GM10248 (cell line): Measurements from ENCODE around the gene SIPA1L3.

Source experiments
- CTCF ChIA-PET: fragments of 300-600 bp; sonication (Branson Sonifier 250); formaldehyde crosslinking; extraction: SDS; loops from one replicate; lab custom pipeline; 2021; ENCODE audit warnings: antibody characterized with exemption; lab: Yijun Ruan, JAX
- POLR2A ChIA-PET: fragments of 350-650 bp; sonication (Branson Sonifier 250); formaldehyde crosslinking; extraction: SDS; loops from one replicate; lab custom pipeline; 2020; ENCODE audit warnings: antibody characterized with exemption; lab: Yijun Ruan, JAX
- DNase-seq: peaks from one replicate; pipeline ENCODE4 v3.0.0; 2012; ENCODE audit errors: extremely low spot score
- CTCF ChIP-seq: IDR thresholded peaks from 2 replicates; pipeline ENCODE4 v1.5.1; 2012; ENCODE audit warnings: mild to moderate bottlenecking, low read depth; ENCODE audit errors: extremely low read depth, missing control alignments, control extremely low read depth

Gene SIPA1L3

DNA sequence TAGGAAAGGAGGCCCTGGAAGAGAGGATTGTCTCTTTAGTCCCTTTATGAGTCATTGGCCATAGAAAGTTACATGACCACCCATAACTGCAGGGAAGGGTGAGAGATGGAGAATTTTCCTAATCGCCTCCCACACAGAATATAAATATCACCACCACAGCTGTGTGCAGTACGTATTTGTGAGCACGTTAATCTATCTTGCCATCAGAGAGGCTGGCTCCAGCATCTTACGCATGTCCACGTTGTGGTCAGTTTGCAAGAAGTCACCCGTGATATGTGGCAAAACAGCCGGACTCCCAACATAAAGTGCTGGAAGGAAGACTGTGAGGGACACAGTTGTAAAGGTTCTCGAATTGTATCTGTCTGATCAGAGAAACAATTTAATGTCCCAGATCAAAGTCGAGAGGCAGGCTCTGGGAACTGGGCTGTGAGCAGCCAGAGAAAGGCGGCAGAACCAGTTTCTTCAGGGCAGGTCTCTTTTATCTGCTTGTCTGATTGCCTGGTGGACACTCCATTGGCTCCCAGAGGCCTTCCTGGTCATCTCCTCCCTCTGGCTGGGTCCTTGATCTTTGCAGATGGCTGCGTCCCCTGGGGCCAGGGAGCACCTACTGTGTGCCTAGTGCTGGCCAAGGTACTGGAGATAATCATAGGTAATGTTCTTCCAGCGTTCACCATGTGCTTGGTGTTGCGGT is 74.9 kb downstream of the SIPA1L3 start:
- POLR2A ChIA-PET = no interaction called here
- TF ChIP-seq CTCF = no peak
- CTCF ChIA-PET = interaction anchor here (0.9 kb wide), 1 partner anchor 21 kb away, joined by 3 read pairs; no protein-coding TSS in a partner anchor
- no peak for DNase-seq

DNA sequence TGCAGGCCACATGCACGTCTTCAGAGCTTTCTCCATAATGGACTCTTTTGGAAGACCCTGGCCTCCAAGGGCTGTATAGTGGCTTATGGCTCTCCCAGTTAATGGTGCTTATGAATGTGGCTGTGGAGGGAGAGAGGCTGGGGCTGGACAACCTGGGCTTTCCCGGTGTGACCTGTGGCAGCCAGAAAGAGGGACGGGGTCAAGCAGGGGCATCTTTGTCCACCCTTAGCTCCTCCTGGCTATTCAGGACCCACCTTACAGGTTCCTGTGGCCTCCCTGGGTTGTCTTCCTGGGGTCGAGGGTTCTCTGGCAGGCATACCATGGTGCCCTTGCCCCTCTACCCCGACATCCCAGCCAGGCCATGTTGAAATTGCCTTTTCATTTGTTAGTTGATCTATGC is 75.6 kb downstream of the SIPA1L3 start:
- CTCF ChIA-PET = interaction anchor here (0.9 kb wide), 1 partner anchor 20 kb away, joined by 3 read pairs; no protein-coding TSS in a partner anchor
- DNase-seq = no peak
- POLR2A ChIA-PET = no interaction called here
- no peak for TF ChIP-seq CTCF

- no peak for DNase-seq
- ChIA-PET CTCF (interaction anchor here (1.4 kb wide), 1 partner anchor 81 kb away, joined by 4 read pairs; no protein-coding TSS in a partner anchor), POLR2A (no interaction called here)
- no peak for TF ChIP-seq CTCF
These were observed 76.1 kb downstream of the SIPA1L3 start for GRCh38 chr19:37983153-37983552.

DNA sequence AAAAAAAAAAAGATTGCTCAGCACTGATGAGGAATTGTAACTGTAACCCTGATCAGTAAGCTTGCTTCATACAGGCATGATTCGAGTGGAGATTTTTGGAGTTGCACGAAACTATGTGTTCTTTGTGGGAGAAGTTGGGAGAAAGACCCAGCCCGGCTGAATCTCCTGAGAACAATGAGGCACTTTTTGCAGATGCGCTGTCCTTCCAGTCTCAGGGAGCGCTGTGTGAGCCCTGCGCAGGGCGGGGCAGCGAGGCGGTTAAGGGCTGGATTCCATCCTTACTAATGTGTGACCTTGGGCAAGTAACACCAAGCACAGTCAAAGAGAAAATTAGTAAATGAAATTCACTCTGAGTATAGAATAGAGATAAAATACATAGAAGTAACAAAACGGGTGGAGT is 76.9 kb downstream of the SIPA1L3 start:
- ChIA-PET POLR2A (no interaction called here), CTCF (interaction anchor here (1.3 to 1.4 kb wide), 2 partner anchors 15 to 81 kb away, joined by 4 to 5 read pairs; no protein-coding TSS in a partner anchor)
- no peak for DNase-seq
- TF ChIP-seq CTCF = no peak

DNA sequence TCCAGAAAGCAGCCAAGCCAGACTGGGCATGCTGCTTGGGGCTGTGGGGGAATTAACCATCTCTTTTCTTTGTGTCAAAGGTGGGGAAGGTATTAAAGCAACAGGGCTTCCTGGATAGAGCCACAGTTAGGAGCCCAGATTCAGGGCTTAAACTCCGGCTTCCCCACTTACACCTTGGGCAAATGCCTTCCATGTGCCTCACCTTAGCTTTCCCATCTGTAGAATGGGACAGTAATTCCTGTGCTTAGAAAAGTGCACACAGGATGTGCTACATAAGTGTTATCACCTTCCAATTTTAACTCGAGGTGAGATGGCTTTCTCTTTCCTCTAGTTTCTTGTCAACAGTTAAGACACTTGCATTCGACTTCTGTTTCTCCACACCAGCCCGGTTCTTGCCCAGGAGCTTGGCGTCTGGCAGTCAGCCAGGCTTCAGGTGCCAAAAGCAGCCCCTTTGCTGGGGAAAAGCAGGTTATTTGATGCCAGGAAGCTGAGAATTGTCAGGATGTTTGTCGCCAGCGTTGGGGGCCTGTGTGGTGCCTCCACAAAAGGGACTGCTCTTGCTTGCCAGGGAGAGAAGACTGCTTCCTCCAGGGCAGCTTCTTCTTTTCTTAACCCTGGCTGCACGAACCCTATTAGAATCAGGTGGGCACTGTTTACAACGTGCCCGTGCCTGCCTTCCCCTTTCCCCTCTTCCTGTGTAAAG is 79.2 kb downstream of the SIPA1L3 start:
- POLR2A ChIA-PET = no interaction called here
- TF ChIP-seq CTCF = no peak
- CTCF ChIA-PET = interaction anchor here (1.2 to 2.0 kb wide), 8 partner anchors 9 to 112 kb away, joined by 3 to 12 read pairs (median 4); no protein-coding TSS in a partner anchor
- no peak for DNase-seq
